HG03520 (cell line): ENCODE results near the gene MTERF2.

Experiments used
- ATAC-seq: cut with Tn5 transposase; IDR thresholded peaks from one replicate; pipeline ENCODE4 v1.9.1; 2021; ENCODE audit warnings: mild to moderate bottlenecking, moderate library complexity; ENCODE audit not compliant: unreplicated experiment

The MTERF2 gene

GRCh38 chr12:106954462-106955376 is 32.2 kb downstream of the MTERF2 start:
- no peak for ATAC-seq

GRCh38 chr12:106953352-106954250 is 33.3 kb downstream of the MTERF2 start:
- ATAC-seq, result no peak

- no peak for ATAC-seq
Measured at GRCh38 chr12:106950591-106950990, 36.4 kb downstream of the MTERF2 start.

DNA sequence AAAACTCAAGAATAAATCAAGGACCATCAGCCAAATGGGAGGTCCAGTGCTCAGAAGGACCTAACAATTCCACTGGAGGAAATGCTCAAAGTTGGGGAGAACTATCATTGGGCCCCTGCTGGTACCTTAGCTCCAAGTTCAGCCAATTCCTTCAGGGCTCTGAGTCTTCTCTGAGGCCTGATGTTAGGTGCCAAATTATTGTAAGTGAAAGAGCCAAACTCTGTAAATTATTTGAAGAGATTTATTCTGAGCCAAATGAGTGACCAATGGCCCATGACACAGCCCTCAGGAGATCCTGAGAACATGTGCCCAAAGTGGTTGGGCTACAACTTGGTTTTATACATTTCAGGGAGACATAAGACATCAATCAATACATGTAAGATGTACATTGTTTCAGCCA is 39.5 kb downstream of the MTERF2 start:
- no peak for ATAC-seq

- no peak for ATAC-seq
Measured at GRCh38 chr12:106945261-106945851, 41.6 kb downstream of the MTERF2 start.

DNA sequence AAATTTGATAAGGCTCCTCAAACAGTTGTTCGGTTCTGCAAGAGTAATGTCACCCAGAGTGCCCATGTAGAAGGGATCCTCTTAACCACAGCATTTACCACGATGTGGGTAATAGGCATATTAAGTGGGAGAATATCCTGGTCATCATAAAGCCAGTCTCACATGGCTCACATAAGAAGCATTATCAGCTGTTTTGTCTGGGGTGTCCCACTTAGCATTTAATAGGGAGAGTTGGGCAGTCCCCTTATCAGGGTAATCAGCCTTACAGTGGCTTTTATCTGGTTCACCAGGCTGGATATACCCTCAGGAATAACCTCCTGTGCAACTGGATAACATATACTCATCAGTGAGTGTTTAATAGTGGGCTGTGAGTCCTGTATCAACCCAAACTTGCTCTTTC is 44.2 kb downstream of the MTERF2 start:
- no peak for ATAC-seq

DNA sequence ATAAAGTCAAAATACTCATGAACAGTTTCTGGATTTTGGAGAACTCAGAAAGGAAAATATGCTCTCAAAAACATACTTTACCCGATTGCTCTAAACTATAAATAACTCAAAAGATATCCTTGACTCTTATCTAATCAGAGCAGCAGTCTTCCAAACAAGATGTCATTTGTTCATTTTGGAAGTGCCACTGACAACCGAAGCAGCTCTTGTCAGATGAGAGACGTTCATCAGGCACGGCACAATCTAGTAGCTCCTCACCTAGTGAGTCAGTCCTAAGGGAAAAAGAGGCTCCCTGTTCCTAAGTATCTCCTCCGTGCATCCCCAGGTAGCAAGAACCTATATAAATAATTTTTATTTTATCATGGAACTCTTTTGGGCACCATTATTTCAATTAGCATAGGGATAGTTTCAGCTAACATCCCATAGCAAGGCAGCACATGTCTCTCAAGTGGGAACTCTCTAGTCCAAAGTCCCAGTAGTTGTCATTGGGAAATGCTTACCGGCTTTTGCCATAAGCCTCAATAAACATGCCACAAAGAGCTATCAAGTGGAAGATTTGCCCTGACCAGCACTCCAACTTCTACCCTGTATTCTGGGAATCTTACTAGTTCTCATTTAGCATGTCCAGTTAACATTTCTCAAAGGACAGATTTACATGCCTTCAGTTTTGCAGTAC is 45.3 kb downstream of the MTERF2 start:
- ATAC-seq, result no peak

GRCh38 chr12:106934277-106934676 is 52.7 kb downstream of the MTERF2 start:
- ATAC-seq, result no peak
